AG09319 (cell line): ENCODE data around the gene PCDHA1.

Experiments used
- DNase-seq: peaks from one replicate; pipeline ENCODE4 v3.0.0-alpha.2; 2010; ENCODE audit warnings: low read depth; ENCODE audit errors: extremely low read depth
- TF ChIP-seq, protein P1 (sequence below): IDR thresholded peaks from 2 replicates; pipeline ENCODE4 v1.5.1; 2011; ENCODE audit warnings: low read depth, mild to moderate bottlenecking, inconsistent platforms, low read length, moderate library complexity

Gene PCDHA1

DNA sequence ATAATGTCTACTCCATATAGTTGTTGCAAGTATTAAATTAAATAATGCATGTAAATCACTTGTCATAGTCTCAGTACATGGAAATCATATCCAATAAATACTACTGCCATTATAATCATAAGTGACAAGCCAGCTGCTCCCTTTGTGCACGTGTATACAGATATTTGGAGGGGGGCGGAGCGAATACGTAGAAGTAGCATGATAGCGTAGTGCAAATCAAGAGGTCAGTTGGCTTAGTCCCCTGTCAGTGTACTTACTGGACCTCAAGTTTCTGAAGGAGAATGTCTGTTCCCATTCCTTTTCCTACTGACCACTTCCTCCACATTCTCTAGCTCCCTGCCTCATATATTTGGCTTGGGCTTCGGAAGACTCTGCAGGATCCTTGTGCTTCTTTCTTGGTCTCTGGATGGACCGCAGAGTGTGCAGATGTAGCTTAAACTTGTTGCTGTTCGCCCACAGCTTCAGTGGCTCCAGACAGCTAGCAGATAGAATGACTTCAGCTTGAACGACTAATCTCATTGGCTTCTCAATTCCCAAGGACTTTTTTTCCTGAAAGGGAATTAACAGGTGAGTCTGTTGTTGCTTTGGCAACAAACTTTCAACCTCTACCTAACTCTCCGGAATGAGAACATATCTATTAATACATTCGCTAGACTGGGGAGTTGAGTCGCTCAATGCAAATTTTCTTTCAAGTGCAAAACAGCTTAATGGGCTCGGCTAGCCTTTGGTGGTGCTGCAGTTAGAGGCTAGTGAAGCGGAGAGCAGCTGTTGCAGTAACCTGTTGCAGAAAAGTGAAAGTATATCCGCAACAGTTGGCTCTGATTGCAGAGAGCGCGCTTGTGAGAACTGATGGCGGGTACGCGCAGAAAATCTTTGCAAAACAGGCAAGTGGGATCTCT is 264.9 kb downstream of the PCDHA1 start, which contains the start of gene PCDHB1:
PCDHB1 (plus strand) TSS at position 753 of the 899 bp plus-strand sequence; CDS start at position 850, 97 bp downstream.
- no peak for DNase-seq
- TF ChIP-seq, protein P1, sequence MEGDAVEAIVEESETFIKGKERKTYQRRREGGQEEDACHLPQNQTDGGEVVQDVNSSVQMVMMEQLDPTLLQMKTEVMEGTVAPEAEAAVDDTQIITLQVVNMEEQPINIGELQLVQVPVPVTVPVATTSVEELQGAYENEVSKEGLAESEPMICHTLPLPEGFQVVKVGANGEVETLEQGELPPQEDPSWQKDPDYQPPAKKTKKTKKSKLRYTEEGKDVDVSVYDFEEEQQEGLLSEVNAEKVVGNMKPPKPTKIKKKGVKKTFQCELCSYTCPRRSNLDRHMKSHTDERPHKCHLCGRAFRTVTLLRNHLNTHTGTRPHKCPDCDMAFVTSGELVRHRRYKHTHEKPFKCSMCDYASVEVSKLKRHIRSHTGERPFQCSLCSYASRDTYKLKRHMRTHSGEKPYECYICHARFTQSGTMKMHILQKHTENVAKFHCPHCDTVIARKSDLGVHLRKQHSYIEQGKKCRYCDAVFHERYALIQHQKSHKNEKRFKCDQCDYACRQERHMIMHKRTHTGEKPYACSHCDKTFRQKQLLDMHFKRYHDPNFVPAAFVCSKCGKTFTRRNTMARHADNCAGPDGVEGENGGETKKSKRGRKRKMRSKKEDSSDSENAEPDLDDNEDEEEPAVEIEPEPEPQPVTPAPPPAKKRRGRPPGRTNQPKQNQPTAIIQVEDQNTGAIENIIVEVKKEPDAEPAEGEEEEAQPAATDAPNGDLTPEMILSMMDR: no peak

DNA sequence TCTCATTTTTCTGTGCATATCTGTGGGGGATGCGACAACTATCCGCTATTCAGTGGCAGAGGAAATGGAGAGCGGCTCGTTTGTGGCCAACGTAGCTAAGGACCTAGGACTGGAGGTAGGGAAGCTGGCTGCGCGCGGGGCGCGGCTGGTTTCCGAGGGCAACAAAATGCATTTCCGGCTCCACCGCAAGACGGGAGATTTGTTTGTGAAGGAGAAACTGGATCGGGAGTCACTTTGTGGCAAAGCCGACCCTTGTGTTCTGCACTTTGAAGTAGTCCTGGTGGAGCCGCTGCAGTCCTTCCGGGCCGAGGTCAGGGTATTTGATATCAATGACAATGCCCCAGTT is 265.6 kb downstream of the PCDHA1 start:
- DNase-seq: no peak
- TF ChIP-seq, protein P1: no peak
